Measurements from ENCODE around the gene SLC38A4. TPM values are rescaled to one million over a fixed set of nuclear protein-coding genes. Genes with fewer than 3 reads are reported as not detected.

SLC38A4 gene
- polyA plus RNA-seq, 1 of the 3 experiments (the other 2 are of a cell fraction) = 66.7 TPM

- TF ChIP-seq REST (IDR thresholded peaks at IDR 0.05; ENCODE audit: low read depth, low read length) (no peak), SMC3 (IDR thresholded peaks at IDR 0.05; ENCODE audit: low read depth, low read length) (no peak), ELF1 (IDR thresholded peaks at IDR 0.05) (no peak), RCOR1 (IDR thresholded peaks at IDR 0.05; ENCODE audit: low read length) (no peak), GATA2 (CRISPR knock-in tag; IDR thresholded peaks at IDR 0.05) (no peak), CHD2 (IDR thresholded peaks at IDR 0.05; ENCODE audit: low read length, partially characterized antibody) (no peak), RXRA (IDR thresholded peaks at IDR 0.05; ENCODE audit: borderline replicate concordance, low read depth) (no peak)
Observed at GRCh38 chr12:46752396-46752795, 73.4 kb downstream of the SLC38A4 start (continued).

- Histone ChIP-seq H3K4me3 (ENCODE audit: low read depth in 2 of 2, low read length in 1 of 2) (no peak overlapping the region), H3K9me2 (no peaks in the 10 kb centered on the region), H3K27ac (ENCODE audit: low read depth in 2 of 2, low read length in 1 of 2) (no peak overlapping the region), H3K79me2 (ENCODE audit: insufficient read depth) (no peaks in the 10 kb centered on the region), H3K27me3 (ENCODE audit: insufficient read depth) (no peaks in the 10 kb centered on the region), H3K4me2 (no peak overlapping the region), H2AFZ (ENCODE audit: low read depth) (no peak overlapping the region), H3K9me3 (no peaks in the 10 kb centered on the region; the same call in 1 of the 2 replicates), H3K9ac (no peak overlapping the region), H3K36me3 (replicated peaks in 1 of 2; ENCODE audit: control insufficient read depth in 1 of 2, insufficient read depth in 2 of 2, low read length in 1 of 2) (no peaks in the 10 kb centered on the region), H3K4me1 (ENCODE audit: control insufficient read depth in 1 of 2, insufficient read depth in 2 of 2, low read depth in 1 of 2, low read length in 1 of 2) (no peaks in the 10 kb centered on the region; a peak in 1 of 4 replicates), H3F3A (replicated peaks; ENCODE audit: insufficient read depth) (peaks cover 8% of the 10 kb centered on the region), H4K20me1 (ENCODE audit: insufficient read depth) (no peaks in the 10 kb centered on the region)
- no peak for TF ChIP-seq TEAD4 (IDR thresholded peaks at IDR 0.05; ENCODE audit: borderline replicate concordance, insufficient read depth)
- TF ChIP-seq MXI1 (IDR thresholded peaks at IDR 0.05; ENCODE audit: low read depth, low read length) = no peak
- no peak for TF ChIP-seq TAF1 (IDR thresholded peaks at IDR 0.05; ENCODE audit: borderline replicate concordance, low read depth, low read length)
- TF ChIP-seq FOSL2 (IDR thresholded peaks at IDR 0.05; ENCODE audit: borderline replicate concordance, low read depth) = no peak
- no peak for TF ChIP-seq SMC3 (IDR thresholded peaks at IDR 0.05; ENCODE audit: low read depth, low read length)
- no peak for TF ChIP-seq FOXM1 (IDR thresholded peaks at IDR 0.05; ENCODE audit: low read depth)
- TF ChIP-seq YY1 (IDR thresholded peaks at IDR 0.05; ENCODE audit: low read depth) = no peak
- TF ChIP-seq EP300 (IDR thresholded peaks at IDR 0.05; ENCODE audit: borderline replicate concordance in 1 of 2, low read depth in 1 of 2, low read length in 1 of 2) = no peak
- no peak for TF ChIP-seq RCOR1 (IDR thresholded peaks at IDR 0.05; ENCODE audit: low read length)
- TF ChIP-seq MEF2A (IDR thresholded peaks at IDR 0.05; ENCODE audit: borderline replicate concordance, low read depth) = no peak
- no peak for TF ChIP-seq JUND (IDR thresholded peaks at IDR 0.05)
- no peak for TF ChIP-seq CHD2 (IDR thresholded peaks at IDR 0.05; ENCODE audit: low read length, partially characterized antibody)
- no peak for TF ChIP-seq SIN3A (IDR thresholded peaks at IDR 0.05; ENCODE audit: borderline replicate concordance, low read depth, low read length)
- TF ChIP-seq NRF1 (IDR thresholded peaks at IDR 0.05; ENCODE audit: low read depth, low read length) = no peak
- no peak for TF ChIP-seq GABPA (IDR thresholded peaks at IDR 0.05; ENCODE audit: low read depth)
- no peak for TF ChIP-seq EZH2phosphoT487 (IDR thresholded peaks at IDR 0.05; ENCODE audit: borderline replicate concordance, low read depth)
- TF ChIP-seq NFIC (IDR thresholded peaks at IDR 0.05; ENCODE audit: borderline replicate concordance) = no peak
- TF ChIP-seq IRF3 (IDR thresholded peaks at IDR 0.05; ENCODE audit: low read depth, low read length) = no peak
- no peak for TF ChIP-seq ELF1 (IDR thresholded peaks at IDR 0.05)
- TF ChIP-seq USF2 (IDR thresholded peaks at IDR 0.05; ENCODE audit: borderline replicate concordance, low read depth, low read length) = no peak
- no peak for DNase-seq
- POLR2A ChIA-PET = no interaction called here
- CTCF ChIA-PET = no interaction called here
- WGBS (ENCODE audit: low lambda C conversion rate) = 44% methylated on average over 1 of the region's 1 CpG
Observed at GRCh38 chr12:46751173-46751572, 74.6 kb downstream of the SLC38A4 start.

All from SK-N-SH (cell line).